Thoracic aorta (tissue), 2 donors: ENCODE results near the gene DLL3. TPM values are rescaled to one million over a fixed set of nuclear protein-coding genes. Genes with fewer than 3 reads are reported as not detected.

ENCODE experiments used
- ATAC-seq: fragments of 150-250 bp; one replicate; pipeline ENCODE4 v1.8.0; 2017; ENCODE audit warnings: low read depth; ENCODE audit not compliant: insufficient number of reproducible peaks, low FRiP score
- DNase-seq: peaks from one replicate; pipeline ENCODE4 v3.0.0-alpha.2; 2020; ENCODE audit warnings: low spot score
- H3K27ac ChIP-seq, 2 donors: fragments of 200-600 bp; sonication (generic); 1 replicate in 1 of 2; 2 replicates in 1 of 2; pipeline ENCODE4 v1.5.1; 2016; ENCODE audit warnings: mild to moderate bottlenecking in 2 of 2, moderate library complexity in 2 of 2
- H3K27me3 ChIP-seq: fragments of 200-600 bp; sonication (generic); replicated peaks from 2 replicates; pipeline ENCODE4 v1.6.0; 2016; ENCODE audit warnings: mild to moderate bottlenecking; ENCODE audit not compliant: insufficient read depth
- H3K36me3 ChIP-seq: fragments of 200-600 bp; sonication (generic); one replicate; pipeline ENCODE4 v1.5.1; 2016
- H3K4me1 ChIP-seq, 2 donors: fragments of 200-600 bp; sonication (generic); 1 replicate in 1 of 2; 2 replicates in 1 of 2; pipeline versions ENCODE4 v1.5.1 to v1.6.0; 2016; ENCODE audit warnings: low read depth in 2 of 2, mild to moderate bottlenecking in 1 of 2; ENCODE audit not compliant: control insufficient read depth in 1 of 2
- H3K4me3 ChIP-seq: fragments of 200-600 bp; sonication (generic); 2 replicates; pipeline ENCODE4 v1.5.1; 2016; ENCODE audit warnings: mild to moderate bottlenecking
- H3K9me3 ChIP-seq: fragments of 200-600 bp; sonication (generic); 2 replicates; pipeline ENCODE4 v1.5.1; 2016
- CTCF ChIP-seq: fragments of 200-600 bp; sonication (generic); IDR thresholded peaks from one replicate; pipeline ENCODE4 v1.5.1; 2019; ENCODE audit warnings: antibody characterized with exemption
- total RNA-seq, 2 donors: library from RNA; depleted of rRNA; stranded (reverse); fragments of >200 nt; gene quantifications; one replicate each; pipeline versions ENCODE4 v1.1.0 to v1.2.3, GENCODE V29; 2016

The DLL3 gene
- total RNA-seq, 2 donors from 2014 or later = not detected

GRCh38 chr19:39467941-39468340 is 30.8 kb upstream of the DLL3 start:
- peaks cover 88% of the 10 kb centered on the region for H3K36me3 ChIP-seq
- TF ChIP-seq CTCF = no peak
- H3K27me3 ChIP-seq = no peaks in the 10 kb centered on the region
- H3K4me1 ChIP-seq = no peaks in the 10 kb centered on the region
- H3K27ac ChIP-seq = no peak overlapping the region
- H3K4me3 ChIP-seq = no peak overlapping the region
- H3K9me3 ChIP-seq = no peaks in the 10 kb centered on the region
- ATAC-seq = no peak
- DNase-seq = no peak

- DNase-seq = no peak
- Histone ChIP-seq H3K9me3 (no peaks in the 10 kb centered on the region), H3K4me1 (no peaks in the 10 kb centered on the region), H3K27me3 (no peaks in the 10 kb centered on the region), H3K36me3 (peaks cover 89% of the 10 kb centered on the region), H3K27ac (no peak overlapping the region), H3K4me3 (no peak overlapping the region)
- no peak for TF ChIP-seq CTCF
- ATAC-seq = no peak
Observed at GRCh38 chr19:39469036-39469435, 29.7 kb upstream of the DLL3 start.

- TF ChIP-seq CTCF = no peak
- DNase-seq = no peak
- no peak overlapping the region for H3K27ac ChIP-seq
- no peaks in the 10 kb centered on the region for H3K9me3 ChIP-seq
- no peak for ATAC-seq
- peaks cover 90% of the 10 kb centered on the region for H3K36me3 ChIP-seq
- no peak overlapping the region for H3K4me3 ChIP-seq
- no peaks in the 10 kb centered on the region for H3K4me1 ChIP-seq
- H3K27me3 ChIP-seq = no peaks in the 10 kb centered on the region
Observed at GRCh38 chr19:39469567-39469966, 29.2 kb upstream of the DLL3 start.

- H3K27me3 ChIP-seq = no peaks in the 10 kb centered on the region
- no peak for DNase-seq
- ATAC-seq = no peak
- TF ChIP-seq CTCF = no peak
- H3K36me3 ChIP-seq = peaks cover 84% of the 10 kb centered on the region
- H3K27ac ChIP-seq = no peak overlapping the region
- no peaks in the 10 kb centered on the region for H3K4me1 ChIP-seq
- H3K9me3 ChIP-seq = no peaks in the 10 kb centered on the region
- no peak overlapping the region for H3K4me3 ChIP-seq
Observed at GRCh38 chr19:39470724-39471339, 27.9 kb upstream of the DLL3 start.

GRCh38 chr19:39471756-39472536 is 26.8 kb upstream of the DLL3 start:
- H3K4me3 ChIP-seq = no peak overlapping the region
- no peak for ATAC-seq
- H3K27ac ChIP-seq = no peak overlapping the region
- TF ChIP-seq CTCF = no peak
- H3K27me3 ChIP-seq = no peaks in the 10 kb centered on the region
- H3K9me3 ChIP-seq = no peaks in the 10 kb centered on the region
- peaks cover 79% of the 10 kb centered on the region for H3K36me3 ChIP-seq
- no peak for DNase-seq
- no peaks in the 10 kb centered on the region for H3K4me1 ChIP-seq
